ENCODE measurements around the gene SH3PXD2A. TPM values are rescaled to one million over a fixed set of nuclear protein-coding genes. Genes with fewer than 3 reads are reported as not detected.

Gene SH3PXD2A
- total RNA-seq, 1 donor from 2014 or later = 35.2 TPM

GRCh38 chr10:103584216-103585010 is 271.0 kb downstream of the SH3PXD2A start:
- DNase-seq = no peak
- H3K27ac ChIP-seq = no peak overlapping the region
- intact Hi-C loops (cut with DNase I) = no loop called here
- no peaks in the 10 kb centered on the region for H3K4me1 ChIP-seq
- ATAC-seq = peak; percentile 76
- H3K36me3 ChIP-seq = no peaks in the 10 kb centered on the region
- peak overlapping the region; percentile 46 for H3K4me3 ChIP-seq
- peaks cover 4% of the 10 kb centered on the region for H3K27me3 ChIP-seq
- TF ChIP-seq CTCF (IDR thresholded peaks at IDR 0.05) = no peak
- no peaks in the 10 kb centered on the region for H3K9me3 ChIP-seq

GRCh38 chr10:103583871-103584215 is 271.5 kb downstream of the SH3PXD2A start:
- DNase-seq (no peak), ATAC-seq (no peak)
- Histone ChIP-seq H3K27me3 (peaks cover 4% of the 10 kb centered on the region), H3K27ac (no peak overlapping the region), H3K4me3 (peak overlapping the region; percentile 46), H3K36me3 (no peaks in the 10 kb centered on the region), H3K4me1 (no peaks in the 10 kb centered on the region), H3K9me3 (no peaks in the 10 kb centered on the region)
- intact Hi-C loops (cut with DNase I) = no loop called here
- no peak for TF ChIP-seq CTCF (IDR thresholded peaks at IDR 0.05)

GRCh38 chr10:103582331-103583123 is 272.8 kb downstream of the SH3PXD2A start:
- Histone ChIP-seq H3K27ac (no peak overlapping the region), H3K36me3 (no peaks in the 10 kb centered on the region), H3K27me3 (peaks cover 4% of the 10 kb centered on the region), H3K4me3 (no peak overlapping the region), H3K9me3 (no peaks in the 10 kb centered on the region), H3K4me1 (no peaks in the 10 kb centered on the region)
- intact Hi-C loops (cut with DNase I) = no loop called here
- DNase-seq (no peak), ATAC-seq (no peak)
- TF ChIP-seq CTCF (IDR thresholded peaks at IDR 0.05) = no peak

GRCh38 chr10:103581499-103581898 is 273.9 kb downstream of the SH3PXD2A start:
- Histone ChIP-seq H3K36me3 (no peaks in the 10 kb centered on the region), H3K4me1 (no peaks in the 10 kb centered on the region), H3K27me3 (peaks cover 4% of the 10 kb centered on the region), H3K27ac (no peak overlapping the region), H3K9me3 (no peaks in the 10 kb centered on the region), H3K4me3 (no peak overlapping the region)
- intact Hi-C loops (cut with DNase I) = no loop called here
- no peak for TF ChIP-seq CTCF (IDR thresholded peaks at IDR 0.05)
- no peak for ATAC-seq
- DNase-seq = no peak

- peaks cover 4% of the 10 kb centered on the region for H3K27me3 ChIP-seq
- no peak for ATAC-seq
- H3K36me3 ChIP-seq = no peaks in the 10 kb centered on the region
- intact Hi-C loops (cut with DNase I) = no loop called here
- no peak for TF ChIP-seq CTCF (IDR thresholded peaks at IDR 0.05)
- DNase-seq = no peak
- no peak overlapping the region for H3K4me3 ChIP-seq
- no peaks in the 10 kb centered on the region for H3K9me3 ChIP-seq
- no peaks in the 10 kb centered on the region for H3K4me1 ChIP-seq
- H3K27ac ChIP-seq = no peak overlapping the region
Measured at GRCh38 chr10:103580430-103580829, 274.9 kb downstream of the SH3PXD2A start.
